GM18508 (cell line): Measurements from ENCODE around the gene DUS1L.

Experiments used
- ATAC-seq: cut with Tn5 transposase; IDR thresholded peaks from one replicate; pipeline ENCODE4 v1.9.1; 2021; ENCODE audit warnings: moderate number of reproducible peaks; ENCODE audit not compliant: insufficient read depth, unreplicated experiment

DUS1L gene

GRCh38 chr17:82058230-82058854 lies 7.3 kb downstream of the DUS1L start:
- ATAC-seq: no peak

- ATAC-seq: no peak
Observed at GRCh38 chr17:82056729-82057621, 8.6 kb downstream of the DUS1L start.

- no peak for ATAC-seq
Observed at GRCh38 chr17:82055965-82056728, 9.5 kb downstream of the DUS1L start.

GRCh38 chr17:82055023-82055964 lies 10.3 kb downstream of the DUS1L start:
- no peak for ATAC-seq

- ATAC-seq: no peak
Observed at GRCh38 chr17:82054351-82055022, 11.1 kb downstream of the DUS1L start.

- ATAC-seq: no peak
Observed at GRCh38 chr17:82053556-82054263, 11.9 kb downstream of the DUS1L start.

GRCh38 chr17:82053130-82053529 lies 12.5 kb downstream of the DUS1L start:
- ATAC-seq: no peak

- no peak for ATAC-seq
Observed at GRCh38 chr17:82052638-82053059, 13.0 kb downstream of the DUS1L start.

GRCh38 chr17:82051776-82052637 lies 13.6 kb downstream of the DUS1L start, which contains the start of the genes GPS1 and RFNG:
Gene GPS1 (plus strand): TSS chr17:82051898. CDS start chr17:82051932, 34 bp downstream.
Gene RFNG (minus strand): TSS chr17:82051811. CDS start chr17:82051766, 45 bp downstream.
- ATAC-seq: no peak

- ATAC-seq: no peak
Observed at GRCh38 chr17:82050761-82051641, 14.6 kb downstream of the DUS1L start.

GRCh38 chr17:82050152-82050760 lies 15.3 kb downstream of the DUS1L start:
- ATAC-seq: no peak

GRCh38 chr17:82049521-82049971 lies 16.1 kb downstream of the DUS1L start:
- no peak for ATAC-seq

GRCh38 chr17:82049106-82049505 lies 16.5 kb downstream of the DUS1L start:
- ATAC-seq: no peak

- no peak for ATAC-seq
Observed at GRCh38 chr17:82048571-82048971, 17.0 kb downstream of the DUS1L start.

- ATAC-seq: no peak
Observed at GRCh38 chr17:82047914-82048570, 17.6 kb downstream of the DUS1L start.

GRCh38 chr17:82047379-82047778 lies 18.2 kb downstream of the DUS1L start:
- no peak for ATAC-seq
